HG03095 (cell line): Measurements from ENCODE around the gene KRTAP3-3.
"Not testable (repeated sequence)": the region's sequence is repeated elsewhere in the genome, so short reads cannot be mapped to it uniquely, and the experiment has no call there.

Experiments
- ATAC-seq: cut with Tn5 transposase; IDR thresholded peaks from one replicate; pipeline ENCODE4 v1.9.1; 2021; ENCODE audit warnings: moderate library complexity; ENCODE audit not compliant: unreplicated experiment

Gene KRTAP3-3

DNA sequence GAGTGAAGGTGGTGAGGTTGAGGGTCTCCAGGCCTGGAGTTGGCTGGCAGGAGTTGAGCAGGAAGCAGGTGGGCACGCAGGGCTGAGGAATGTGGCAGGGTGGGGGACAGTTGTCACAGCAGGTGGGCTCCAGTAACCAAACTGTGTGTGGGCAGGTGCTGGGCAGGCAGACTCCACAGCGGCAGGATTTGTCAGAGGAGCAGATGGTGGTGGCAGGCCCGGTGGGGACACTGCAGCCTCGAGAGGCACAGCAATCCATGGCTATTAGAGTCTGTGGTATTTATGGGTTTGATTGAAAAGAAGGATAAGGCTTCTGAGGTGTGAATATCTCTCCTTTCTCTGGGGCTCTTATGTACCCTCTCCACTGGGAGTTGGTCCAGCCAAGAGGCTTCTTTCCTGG is at the start of gene KRTAP3-3:
TSS of gene KRTAP3-3 (minus strand) at position 326 of the 400 bp plus-strand sequence. CDS start at position 259, 67 bp downstream.
- ATAC-seq: no peak

DNA sequence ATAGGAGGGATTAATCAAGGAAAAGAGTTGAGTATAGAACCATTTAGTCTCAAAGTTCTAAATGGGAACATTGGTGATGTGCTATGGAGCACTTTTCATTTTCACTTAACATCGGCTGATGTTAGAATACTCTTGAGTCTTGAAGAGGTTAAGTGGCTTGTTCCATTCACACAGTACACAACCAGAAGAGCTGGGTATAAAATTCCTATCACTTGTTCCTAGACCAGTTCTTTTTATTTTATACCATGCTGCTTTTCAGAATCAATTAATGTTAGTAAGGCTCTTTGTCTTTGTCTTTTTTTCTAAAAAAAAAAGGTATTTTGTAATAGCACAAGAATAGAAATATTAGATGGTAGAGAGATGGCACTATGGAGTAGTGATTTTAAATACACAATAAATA is 49.0 kb upstream of the KRTAP3-3 start:
- ATAC-seq: no peak

DNA sequence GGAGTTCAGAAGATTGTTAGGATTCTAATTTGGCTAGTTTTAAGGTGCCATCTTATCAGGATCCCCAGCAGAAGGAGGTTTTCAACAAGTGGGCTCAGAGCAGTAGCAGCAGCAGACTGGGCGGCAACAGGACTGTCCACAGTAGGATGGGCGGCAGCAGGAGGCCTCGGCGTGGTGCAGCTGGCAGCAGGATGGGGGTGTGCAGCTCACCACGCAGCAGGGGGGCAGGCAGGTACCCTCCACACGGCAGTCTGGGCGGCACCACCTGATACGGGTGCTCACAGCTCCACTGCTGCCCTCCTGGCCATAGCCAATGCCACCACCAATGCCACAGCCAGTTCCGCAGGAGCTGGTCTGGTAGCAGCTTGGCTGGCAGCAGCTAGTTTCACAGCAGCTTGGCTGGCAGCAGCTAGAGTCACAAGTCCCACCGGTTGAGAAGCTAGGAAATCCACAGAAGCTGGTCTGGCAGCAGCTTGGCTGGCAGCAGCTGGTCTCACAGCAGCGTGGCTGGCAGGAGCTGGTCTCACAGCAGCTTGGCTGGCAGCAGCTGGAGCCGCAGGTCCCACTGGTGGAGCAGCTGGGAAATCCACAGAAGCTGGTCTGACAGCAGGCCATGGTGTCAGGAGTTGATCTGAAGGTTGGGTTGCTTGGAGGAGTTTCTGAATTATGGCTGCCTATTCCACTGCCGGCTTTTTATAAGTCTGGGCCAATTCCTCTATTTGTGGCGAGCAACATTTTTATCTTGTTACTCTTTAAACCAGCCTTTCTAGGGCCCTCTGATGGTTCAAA is 47.0 kb upstream of the KRTAP3-3 start, which contains the start of gene KRTAP1-1:
TSS of gene KRTAP1-1 (minus strand) at position 668 of the 789 bp plus-strand sequence. CDS start at position 615, 53 bp downstream.
- ATAC-seq: not testable (repeated sequence)

DNA sequence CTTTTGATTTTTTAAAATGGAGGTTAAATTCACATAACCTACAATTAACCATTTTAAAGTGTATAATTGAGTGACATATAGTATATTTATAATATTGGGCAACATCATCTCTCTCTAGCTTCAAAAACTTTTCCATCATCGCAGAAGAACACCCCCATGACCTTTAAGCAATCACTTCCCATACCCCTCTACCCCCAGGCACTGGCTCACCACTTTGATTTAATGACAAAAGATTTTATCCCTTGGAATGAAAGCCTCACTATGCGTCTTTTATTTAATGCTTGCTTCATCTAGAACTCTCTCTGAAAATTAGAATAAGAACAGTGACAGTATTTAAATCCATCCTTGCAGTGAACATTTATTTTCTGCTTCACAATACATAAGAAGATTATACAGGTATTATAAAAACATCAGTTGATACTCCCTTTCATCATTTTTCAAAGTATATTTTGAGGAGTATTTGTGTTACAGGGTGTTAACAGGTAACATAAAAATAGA is 43.9 kb upstream of the KRTAP3-3 start:
- no peak for ATAC-seq

DNA sequence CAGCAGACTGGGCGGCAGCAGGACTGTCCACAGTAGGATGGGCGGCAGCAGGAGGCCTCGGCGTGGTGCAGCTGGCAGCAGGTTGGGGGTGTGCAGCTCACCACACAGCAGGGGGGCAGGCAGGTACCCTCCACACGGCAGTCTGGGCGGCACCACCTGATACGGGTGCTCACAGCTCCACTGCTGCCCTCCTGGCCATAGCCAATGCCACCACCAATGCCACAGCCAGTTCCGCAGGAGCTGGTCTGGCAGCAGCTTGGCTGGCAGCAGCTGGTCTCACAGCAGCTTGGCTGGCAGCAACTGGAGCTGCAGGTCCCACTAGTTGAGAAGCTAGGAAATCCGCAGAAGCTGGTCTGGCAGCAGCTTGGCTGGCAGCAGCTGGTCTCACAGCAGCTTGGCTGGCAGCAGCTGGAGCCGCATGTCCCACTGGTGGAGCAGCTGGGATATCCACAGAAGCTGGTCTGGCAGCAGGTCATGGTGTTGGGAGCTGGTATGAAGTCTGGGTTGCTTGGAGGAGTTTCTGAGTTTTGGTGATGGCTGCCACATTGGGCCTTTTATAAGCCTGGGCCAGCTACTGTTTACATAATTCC is 40.5 kb upstream of the KRTAP3-3 start, which contains the start of gene KRTAP1-3:
TSS of gene KRTAP1-3 (minus strand) at position 529 of the 590 bp plus-strand sequence. CDS start at position 476, 53 bp downstream.
- ATAC-seq: not testable (repeated sequence)

DNA sequence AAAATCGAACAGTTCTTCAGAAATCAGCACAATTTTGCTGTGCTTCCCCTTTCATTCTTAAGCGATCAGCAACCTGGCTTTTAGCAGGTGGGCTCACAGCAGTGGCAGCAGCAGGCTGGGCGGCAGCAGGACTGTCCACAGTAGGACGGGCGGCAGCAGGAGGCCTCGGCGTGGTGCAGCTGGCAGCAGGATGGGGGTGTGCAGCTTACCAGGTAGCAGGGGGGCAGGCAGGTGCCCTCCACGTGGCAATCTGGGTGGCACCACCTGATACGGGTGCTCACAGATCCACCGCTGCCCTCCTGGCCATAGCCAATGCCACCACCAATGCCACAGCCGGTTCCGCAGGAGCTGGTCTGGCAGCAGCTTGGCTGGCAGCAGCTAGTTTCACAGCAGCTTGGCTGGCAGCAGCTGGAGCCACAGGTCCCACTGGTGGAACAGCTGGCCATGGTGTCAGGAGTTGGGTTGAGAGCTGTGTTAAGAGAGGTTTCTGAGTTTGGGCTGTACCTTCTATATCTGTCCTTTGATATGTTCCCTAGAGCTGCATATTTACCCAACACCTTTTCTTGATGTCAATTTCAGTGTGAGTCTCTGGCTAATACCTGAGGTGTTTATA is 35.8 kb upstream of the KRTAP3-3 start, which contains the start of gene KRTAP1-4:
TSS of gene KRTAP1-4 (minus strand) at position 563 of the 613 bp plus-strand sequence. CDS start at position 446, 117 bp downstream.
- no peak for ATAC-seq

DNA sequence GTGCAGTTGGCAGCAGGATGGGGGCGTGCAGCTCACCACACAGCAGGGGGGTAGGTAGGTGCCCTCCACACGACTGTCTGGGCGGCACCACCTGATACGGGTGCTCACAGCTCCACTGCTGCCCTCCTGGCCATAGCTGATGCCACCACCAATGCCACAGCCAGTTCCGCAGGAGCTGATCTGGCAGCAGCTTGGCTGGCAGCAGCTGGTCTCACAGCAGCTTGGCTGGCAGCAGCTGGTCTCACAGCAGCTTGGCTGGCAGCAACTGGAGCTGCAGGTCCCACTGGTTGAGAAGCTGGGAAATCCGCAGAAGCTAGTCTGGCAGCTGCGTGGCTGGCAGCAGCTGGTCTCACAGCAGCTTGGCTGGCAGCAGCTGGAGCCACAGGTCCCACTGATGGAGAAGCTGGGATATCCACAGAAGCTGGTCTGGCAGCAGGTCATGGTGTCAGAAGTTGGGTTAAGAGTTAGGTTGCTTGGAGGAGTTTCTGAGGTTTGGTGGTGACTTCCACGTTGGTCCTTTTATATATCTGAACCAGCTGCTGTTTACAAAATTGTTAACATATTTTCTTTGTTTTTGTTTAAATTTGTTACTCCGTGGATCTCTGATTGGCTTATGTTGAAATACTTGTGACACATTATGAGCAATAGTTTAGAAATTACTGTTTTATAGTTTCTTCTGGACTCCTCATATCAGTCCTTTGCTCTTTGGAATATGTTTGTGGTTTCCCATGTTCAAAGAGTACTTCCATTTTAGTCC is 32.9 kb upstream of the KRTAP3-3 start, which contains the start of gene KRTAP1-5:
TSS of gene KRTAP1-5 (minus strand) at position 494 of the 757 bp plus-strand sequence. CDS start at position 441, 53 bp downstream.
- no peak for ATAC-seq

DNA sequence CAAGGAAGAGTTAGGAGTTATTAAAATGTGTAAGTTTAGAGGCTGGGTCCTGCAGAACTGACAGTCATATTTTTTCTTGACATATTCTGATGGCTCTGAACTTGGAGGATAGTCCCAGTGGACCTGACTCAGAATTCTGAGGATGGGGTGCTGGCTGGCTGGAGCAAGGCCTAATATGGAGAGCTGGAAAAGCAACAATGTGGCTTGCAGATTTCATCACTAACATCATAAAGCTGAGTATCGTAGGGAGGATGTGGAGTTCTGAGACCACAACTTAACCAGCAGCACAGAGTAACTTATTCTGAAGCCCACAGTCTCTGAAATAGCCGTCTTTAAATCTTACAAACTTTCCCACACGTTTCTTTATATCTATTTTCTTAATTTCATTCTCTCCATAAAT is 30.7 kb upstream of the KRTAP3-3 start:
- no peak for ATAC-seq

DNA sequence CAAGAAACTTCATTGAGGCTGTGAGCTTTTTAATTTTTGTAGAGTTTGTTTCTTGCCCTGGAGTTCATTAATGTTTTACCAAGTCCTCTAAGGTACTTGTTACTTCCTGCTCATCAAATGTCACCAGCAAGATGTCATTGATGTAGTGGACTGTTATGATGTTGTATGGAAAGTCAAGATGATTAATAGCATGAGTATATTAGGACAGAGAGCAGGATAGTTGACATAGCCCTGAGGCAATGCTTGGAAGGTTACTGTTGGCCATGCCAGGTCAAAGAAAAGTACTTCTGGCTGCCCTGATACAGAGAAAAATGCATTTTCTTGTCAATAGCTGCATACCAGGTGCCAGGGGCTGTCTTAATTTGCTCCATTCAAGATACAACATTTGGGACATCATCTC is 26.4 kb upstream of the KRTAP3-3 start:
- ATAC-seq: no peak

DNA sequence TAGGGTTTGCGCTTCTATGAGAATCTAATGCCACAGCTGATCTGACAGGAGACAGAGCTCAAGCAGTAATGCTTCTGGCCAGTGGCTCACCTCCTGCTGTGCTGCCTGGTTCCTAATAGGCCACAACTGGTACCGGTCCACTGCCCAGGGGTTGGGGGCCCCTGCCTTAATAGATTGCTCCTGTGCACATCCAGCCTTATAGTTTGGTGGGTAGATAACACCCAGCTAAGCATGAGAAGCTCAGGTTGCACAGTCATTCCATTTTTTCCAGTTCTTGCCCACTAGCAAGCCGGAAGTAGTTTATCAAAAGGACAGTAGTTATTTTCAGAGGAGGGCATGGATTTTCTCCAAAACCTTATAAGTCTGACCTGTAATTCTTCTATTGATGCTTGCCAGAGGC is 25.5 kb upstream of the KRTAP3-3 start:
- ATAC-seq: no peak

DNA sequence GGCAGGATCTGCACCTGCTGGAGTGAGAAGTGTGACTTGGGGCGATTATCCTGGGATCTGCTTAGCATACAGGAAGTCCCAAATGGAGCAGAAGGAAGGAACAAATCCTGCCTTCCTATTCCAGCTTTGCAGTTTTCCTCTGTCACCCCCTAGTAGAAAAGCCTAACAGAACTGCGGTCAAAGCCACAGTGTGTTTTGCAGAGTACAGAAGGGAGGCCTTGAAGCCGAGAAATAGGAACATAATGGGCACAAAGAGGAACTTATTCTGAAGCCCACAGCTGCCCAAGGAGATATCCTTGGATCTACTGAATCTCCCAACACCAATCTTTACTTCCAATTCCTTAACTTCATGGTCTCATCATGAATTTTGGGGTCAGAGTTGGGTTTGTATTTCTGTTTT is 24.6 kb upstream of the KRTAP3-3 start:
- no peak for ATAC-seq

DNA sequence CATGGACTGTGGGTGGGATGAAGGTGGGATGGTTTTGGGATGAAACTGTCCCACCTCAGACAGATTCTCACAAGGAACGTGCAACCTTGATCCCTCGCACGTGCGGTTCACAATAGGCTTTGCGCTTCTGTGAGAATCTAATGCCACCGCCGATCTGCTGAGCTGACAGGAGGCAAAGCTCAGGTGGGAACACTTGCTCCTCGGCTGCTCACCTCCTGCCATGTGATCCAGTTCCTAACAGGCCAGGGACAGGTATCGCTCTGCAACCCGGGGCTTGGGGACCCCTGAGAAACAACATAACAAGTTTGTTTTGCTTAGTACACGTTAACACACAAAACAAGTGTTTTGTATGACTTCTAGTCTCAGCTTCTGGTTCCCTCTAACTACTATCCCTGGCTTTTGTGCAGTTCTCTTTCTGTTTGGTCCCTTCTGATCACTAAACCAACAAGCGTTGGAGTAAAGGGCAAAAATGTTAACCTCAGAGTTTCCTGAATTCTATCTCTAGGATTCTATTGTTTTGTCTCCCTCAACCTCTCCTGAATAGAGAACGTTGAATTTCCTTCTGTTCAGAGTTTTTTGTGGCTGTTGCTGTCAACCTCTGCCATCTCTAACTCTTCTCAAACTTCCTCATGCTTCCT is 22.7 kb upstream of the KRTAP3-3 start:
- no peak for ATAC-seq

DNA sequence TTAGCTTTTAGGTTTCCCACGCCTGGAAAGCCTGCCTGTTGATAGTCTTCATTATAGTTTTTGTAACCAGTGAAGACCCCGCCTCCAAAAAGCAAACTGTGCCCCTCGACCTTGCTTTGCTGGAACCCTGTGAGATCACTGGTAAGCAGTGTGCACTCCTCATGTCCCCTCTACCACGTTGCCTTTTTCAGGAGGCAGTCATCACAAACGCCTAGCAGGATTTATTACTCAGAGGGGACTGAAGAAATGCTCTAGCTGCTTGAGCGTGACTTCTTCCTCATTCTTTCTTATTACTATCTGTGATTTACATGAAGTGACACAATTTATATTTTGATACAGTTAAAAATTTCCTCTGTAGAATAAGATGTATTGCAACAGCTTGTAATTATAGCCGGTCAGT is 21.5 kb upstream of the KRTAP3-3 start:
- no peak for ATAC-seq

DNA sequence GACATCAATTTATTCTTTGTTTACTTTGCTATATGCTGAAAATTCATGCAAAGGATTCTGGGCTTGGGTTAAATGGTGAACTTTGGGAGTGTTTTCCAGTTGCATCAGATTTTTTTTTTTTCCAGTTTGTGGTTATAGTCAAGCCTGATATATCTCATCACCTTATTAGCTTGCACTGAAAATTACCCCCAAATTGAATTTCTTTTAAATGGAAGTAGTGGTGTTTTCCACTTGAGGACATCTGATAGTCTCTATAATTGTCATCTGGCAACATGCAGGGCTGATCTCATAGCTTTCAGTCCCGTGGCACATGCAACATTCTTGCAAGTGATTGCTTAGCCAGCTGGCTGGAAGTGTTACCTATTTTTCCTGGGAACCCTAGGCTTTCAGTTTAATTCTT is 19.6 kb upstream of the KRTAP3-3 start:
- ATAC-seq: no peak

DNA sequence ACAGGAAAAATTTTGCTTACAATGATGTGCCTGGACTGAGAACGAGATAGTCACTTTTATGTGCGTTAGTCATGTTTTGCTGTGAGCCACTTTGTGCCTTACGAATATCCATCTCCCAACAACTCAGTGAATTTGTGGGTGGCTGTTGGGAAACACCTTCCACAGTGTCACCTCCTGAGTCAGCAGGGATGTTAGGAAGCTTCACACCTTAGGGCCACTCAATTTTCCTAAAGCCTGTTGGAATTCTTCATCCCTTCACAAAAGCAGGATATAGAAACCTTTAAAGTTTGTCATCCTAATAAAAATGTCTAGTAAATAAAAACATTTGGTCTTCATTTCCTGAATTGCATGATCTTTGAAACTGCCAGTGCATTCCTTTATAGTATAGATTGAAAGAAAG is 19.2 kb upstream of the KRTAP3-3 start:
- ATAC-seq: no peak

DNA sequence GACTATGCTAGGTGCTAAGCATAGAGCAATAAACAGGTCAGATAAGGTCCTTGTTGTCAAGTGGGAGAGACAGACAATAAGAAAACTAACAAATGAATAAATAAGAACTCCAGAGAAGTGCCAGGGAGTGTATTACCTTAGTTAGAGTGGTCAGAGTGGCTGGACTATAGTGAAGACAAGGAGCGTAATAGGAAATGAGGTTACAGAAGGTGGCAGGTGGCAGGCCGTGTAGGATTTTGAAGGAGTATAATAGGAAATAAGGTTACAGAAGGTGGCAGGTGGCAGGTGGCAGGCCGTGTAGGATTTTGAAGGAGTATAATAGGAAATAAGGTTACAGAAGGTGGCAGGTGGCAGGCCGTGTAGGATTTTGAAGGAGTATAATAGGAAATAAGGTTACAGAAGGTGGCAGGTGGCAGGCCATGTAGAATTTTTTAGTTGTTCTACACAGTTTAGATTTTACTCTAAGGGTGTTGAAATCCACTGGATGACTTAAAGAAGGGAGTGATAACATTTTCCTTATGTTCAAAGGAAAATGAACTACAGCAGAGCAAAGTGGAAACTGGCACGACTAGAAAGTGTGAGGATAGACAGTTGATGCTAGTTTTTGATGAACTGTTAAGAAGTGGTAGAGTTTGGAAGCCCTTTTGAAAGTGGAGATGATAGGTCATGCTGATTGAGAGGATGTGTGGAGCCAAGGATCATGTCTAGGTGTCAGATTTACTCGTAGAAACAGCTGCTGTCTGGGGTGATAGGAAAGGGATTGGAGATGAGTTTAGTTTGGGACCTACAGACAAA is 18.6 kb upstream of the KRTAP3-3 start:
- ATAC-seq: no peak

DNA sequence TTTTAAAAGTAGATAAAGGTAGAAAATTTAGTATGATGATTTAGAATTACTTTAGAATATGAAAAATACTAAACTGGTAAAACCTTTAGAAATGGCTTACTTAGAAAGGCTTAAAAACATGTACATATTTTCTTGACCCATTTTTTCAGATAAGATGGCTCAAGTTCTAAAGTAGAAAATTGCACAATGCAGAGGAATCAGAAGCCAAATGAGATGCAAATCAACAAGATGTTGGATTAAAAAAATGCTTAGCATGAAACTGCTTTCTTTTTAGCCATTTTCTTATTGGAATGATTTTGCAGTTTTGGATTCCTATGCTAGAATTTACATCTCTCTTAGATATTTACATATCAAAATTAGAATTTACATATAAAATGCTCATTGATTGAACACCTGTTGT is 16.5 kb upstream of the KRTAP3-3 start:
- ATAC-seq: no peak

DNA sequence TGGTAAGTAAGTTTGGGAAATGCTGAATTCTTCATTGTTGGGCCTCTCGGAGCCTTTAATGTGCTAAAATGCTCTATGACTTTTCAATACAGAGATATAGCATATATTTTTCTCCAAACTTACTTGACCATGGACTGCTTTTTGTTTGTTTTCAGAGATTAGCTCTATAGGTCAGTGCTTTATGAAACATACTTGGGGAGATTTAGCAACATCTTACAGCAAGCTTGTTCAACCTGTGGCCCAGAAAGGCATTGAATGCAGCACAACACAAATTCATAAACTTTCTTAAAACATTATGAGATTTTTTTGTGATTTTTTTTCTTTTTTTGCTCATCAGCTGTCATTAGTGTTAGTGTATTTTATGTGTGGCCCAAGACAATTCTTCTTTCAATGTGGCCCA is 16.0 kb upstream of the KRTAP3-3 start:
- ATAC-seq: no peak

DNA sequence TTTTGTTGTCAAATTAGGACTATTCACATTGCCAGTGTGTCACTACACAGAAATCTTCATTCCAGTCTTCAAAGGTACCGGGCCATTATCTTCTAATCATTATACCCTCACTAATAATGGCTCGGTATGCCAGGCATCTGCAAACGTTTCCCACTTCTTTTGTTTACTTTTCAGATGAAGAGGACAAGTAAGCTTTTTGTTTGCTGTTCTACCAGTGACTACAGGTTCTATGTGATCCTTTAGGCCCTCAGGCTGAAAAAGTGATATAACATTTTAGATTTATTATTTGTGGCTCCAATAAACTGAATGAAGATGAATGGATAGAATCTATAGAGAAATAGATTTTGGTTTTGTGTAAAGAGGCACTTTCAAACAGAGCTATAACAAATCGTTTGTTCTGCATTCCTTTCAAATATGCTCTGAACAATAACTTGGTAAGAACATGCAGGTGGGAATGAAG is 15.4 kb upstream of the KRTAP3-3 start:
- no peak for ATAC-seq
